ENCODE data around the gene JAZF1. TPM values are rescaled to one million over a fixed set of nuclear protein-coding genes. Genes with fewer than 3 reads are reported as not detected.

The JAZF1 gene
- total and polyA plus RNA-seq, 10 of the 15 experiments (the other 5 are each of a cell fraction or from before 2014, with no cell fraction given) = 0.04 to 0.82 (median 0.15) TPM; not detected in 3

- H2AFZ ChIP-seq (ENCODE audit: control insufficient read depth, low read depth, low read length) = no peak overlapping the region
- in situ Hi-C loops (cut with MboI) (no loop called here), intact Hi-C loops (cut with micrococcal nuclease; ENCODE audit: unreplicated experiment) (no loop called here)
- no peaks in the 10 kb centered on the region for H3K9me3 ChIP-seq (replicated peaks; ENCODE audit: control insufficient read depth, insufficient read depth, low read length)
- H3K4me2 ChIP-seq (ENCODE audit: control insufficient read depth, insufficient read depth) = no peak overlapping the region
- no peak overlapping the region for H3K4me3 ChIP-seq
- ATAC-seq = no peak
- POLR2A ChIA-PET = no interaction called here
- H3K9ac ChIP-seq (ENCODE audit: control insufficient read depth, insufficient read depth, low read length) = no peak overlapping the region
- H4K20me1 ChIP-seq (ENCODE audit: control insufficient read depth, insufficient read depth) = no peaks in the 10 kb centered on the region
- BruUV-seq (replicated peaks) = no TSS peak
- CTCF ChIA-PET = interaction anchor here (1.1 to 1.8 kb wide), 3 partner anchors 11 to 105 kb away, joined by 3 to 6 read pairs (median 5); no protein-coding TSS in a partner anchor
- H3K27ac ChIP-seq (ENCODE audit: control insufficient read depth, insufficient read depth) = no peak overlapping the region
- no peaks in the 10 kb centered on the region for H3K27me3 ChIP-seq (replicated peaks in 1 of 2; ENCODE audit: control insufficient read depth in 2 of 2, insufficient read depth in 2 of 2, low read length in 1 of 2)
- H3K36me3 ChIP-seq (ENCODE audit: control insufficient read depth in 2 of 2, insufficient read depth in 2 of 2, low read length in 1 of 2) = peaks cover 0 to 3% of the 10 kb centered on the region in 2 experiments; a peak in 1 of 4 replicates
- FAIRE-seq = no peak
- RAD21 ChIA-PET (ENCODE audit: unreplicated experiment) = no interaction called here
- TF ChIP-seq WRNIP1 (IDR thresholded peaks at IDR 0.05; ENCODE audit: borderline replicate concordance, low read depth, low read length) = no peak
- no peak for TF ChIP-seq SREBF1 (IDR thresholded peaks at IDR 0.05; ENCODE audit: low read length)
- no peak for TF ChIP-seq NFXL1 (IDR thresholded peaks at IDR 0.05; ENCODE audit: borderline replicate concordance)
- no peak for TF ChIP-seq ETV6 (conservative IDR thresholded peaks at IDR 0.05 in 1 of 2, IDR thresholded peaks at IDR 0.05 in 1 of 2; ENCODE audit: borderline replicate concordance in 1 of 2, low read depth in 1 of 2)
- TF ChIP-seq, protein P1, sequence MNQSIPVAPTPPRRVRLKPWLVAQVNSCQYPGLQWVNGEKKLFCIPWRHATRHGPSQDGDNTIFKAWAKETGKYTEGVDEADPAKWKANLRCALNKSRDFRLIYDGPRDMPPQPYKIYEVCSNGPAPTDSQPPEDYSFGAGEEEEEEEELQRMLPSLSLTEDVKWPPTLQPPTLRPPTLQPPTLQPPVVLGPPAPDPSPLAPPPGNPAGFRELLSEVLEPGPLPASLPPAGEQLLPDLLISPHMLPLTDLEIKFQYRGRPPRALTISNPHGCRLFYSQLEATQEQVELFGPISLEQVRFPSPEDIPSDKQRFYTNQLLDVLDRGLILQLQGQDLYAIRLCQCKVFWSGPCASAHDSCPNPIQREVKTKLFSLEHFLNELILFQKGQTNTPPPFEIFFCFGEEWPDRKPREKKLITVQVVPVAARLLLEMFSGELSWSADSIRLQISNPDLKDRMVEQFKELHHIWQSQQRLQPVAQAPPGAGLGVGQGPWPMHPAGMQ (IDR thresholded peaks at IDR 0.05; ENCODE audit: borderline replicate concordance) = no peak
- TF ChIP-seq USF1 (IDR thresholded peaks at IDR 0.05; ENCODE audit: borderline replicate concordance, extremely low read length, insufficient read depth, low read depth, low read length) = no peak
- TF ChIP-seq, protein P2, sequence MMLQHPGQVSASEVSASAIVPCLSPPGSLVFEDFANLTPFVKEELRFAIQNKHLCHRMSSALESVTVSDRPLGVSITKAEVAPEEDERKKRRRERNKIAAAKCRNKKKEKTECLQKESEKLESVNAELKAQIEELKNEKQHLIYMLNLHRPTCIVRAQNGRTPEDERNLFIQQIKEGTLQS (IDR thresholded peaks at IDR 0.05; ENCODE audit: borderline replicate concordance, extremely low read depth, low read depth, low read length) = no peak
- WGBS (ENCODE audit: insufficient coverage, insufficient replicate concordance, low lambda C conversion rate, missing lambda C conversion rate) = 97% methylated on average over 2 of the region's 2 CpGs
- no peaks in the 10 kb centered on the region for H3K79me2 ChIP-seq (ENCODE audit: control insufficient read depth, insufficient read depth, low read length)
- no peak for DNase-seq (ENCODE audit: low read depth, low spot score)
- H3K4me1 ChIP-seq (ENCODE audit: control insufficient read depth, insufficient read depth, low read length) = no peaks in the 10 kb centered on the region
- SMC1A ChIA-PET (ENCODE audit: uncharacterized antibody, unreplicated experiment) = interaction anchor here (0.9 to 2.2 kb wide), 4 partner anchors 12 to 119 kb away, joined by 3 to 7 read pairs (median 4); no protein-coding TSS in a partner anchor
These were observed 377.6 kb downstream of the JAZF1 start for GRCh38 chr7:27802999-27803398.
